DMS 273 treated with DMSO at 0.1 percent for 48 hours (cell line): Measurements from ENCODE around the gene ZNF587.
"Not testable (repeated sequence)": the region's sequence is repeated elsewhere in the genome, so short reads cannot be mapped to it uniquely, and the experiment has no call there.

Experiments used
- DNase-seq: peaks from one replicate; lab custom pipeline; 2025; lab: John Stamatoyannopoulos, UW

ZNF587 gene

DNA sequence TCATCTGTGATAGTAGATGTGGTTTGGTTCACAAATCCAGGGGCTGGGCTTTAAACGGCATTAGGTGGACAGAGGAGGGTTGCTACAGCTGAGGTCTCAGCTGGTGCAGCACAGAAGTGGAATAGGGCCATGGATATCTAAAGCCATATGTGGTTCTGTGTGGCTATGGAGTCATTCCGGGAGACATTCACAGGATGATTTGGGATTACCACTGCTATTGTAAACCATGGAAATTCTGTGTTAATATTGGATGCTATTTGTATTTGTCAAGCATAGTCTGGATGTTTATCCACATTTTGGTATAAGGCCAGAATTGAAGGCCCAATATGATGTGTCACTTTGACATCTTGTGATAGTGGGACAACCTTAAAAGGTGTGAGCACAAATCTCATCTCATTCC, 26.5 kb upstream of the ZNF587 start:
- DNase-seq: not testable (repeated sequence)

DNA sequence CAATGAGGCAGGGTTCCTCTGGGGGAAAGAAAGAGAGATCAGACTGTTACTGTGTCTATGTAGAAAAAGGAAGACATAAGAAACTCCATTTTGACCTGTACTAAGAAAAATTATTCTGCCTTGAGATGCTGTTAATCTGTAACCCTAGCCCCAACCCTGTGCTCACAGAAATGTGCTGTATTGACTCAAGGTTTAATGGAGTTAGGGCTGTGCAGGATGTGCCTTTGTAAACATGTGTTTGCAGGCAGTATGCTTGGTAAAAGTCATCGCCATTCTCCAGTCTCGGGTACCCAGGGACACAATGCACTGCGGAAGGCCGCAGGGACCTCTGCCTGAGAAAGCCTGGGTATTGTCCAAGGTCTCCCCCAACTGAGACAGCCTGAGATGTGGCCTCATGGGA, 26.1 kb upstream of the ZNF587 start:
- not testable (repeated sequence) for DNase-seq

- no peak for DNase-seq
Observed at GRCh38 chr19:57825511-57825910, 24.1 kb upstream of the ZNF587 start.

DNA sequence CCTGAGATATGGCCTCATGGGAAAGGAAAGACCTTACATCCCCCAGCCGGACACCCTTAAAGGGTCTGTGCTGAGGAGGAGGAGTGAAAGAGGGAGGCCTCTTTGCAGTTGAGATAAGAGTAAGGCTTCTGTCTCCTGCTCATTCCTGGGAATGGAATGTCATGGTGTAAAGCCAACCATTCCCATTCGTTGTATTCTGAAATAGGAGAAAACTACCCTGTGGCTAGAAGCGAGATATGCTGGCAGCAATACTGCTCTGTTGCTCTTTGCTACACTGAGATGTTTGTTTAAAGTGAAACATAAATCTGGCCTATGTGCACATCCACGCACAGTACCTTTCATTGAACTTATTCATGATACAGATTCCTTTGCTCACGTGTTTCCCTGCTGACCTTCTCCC, 20.3 kb upstream of the ZNF587 start:
- DNase-seq: no peak

- no peak for DNase-seq
Observed at GRCh38 chr19:57830071-57830602, 19.5 kb upstream of the ZNF587 start, which contains the start of gene ZNF587B. Gene ZNF587B (plus strand): TSS chr19:57830299. CDS start chr19:57830529, 230 bp downstream.

GRCh38 chr19:57836991-57837390, 12.7 kb upstream of the ZNF587 start:
- not testable (repeated sequence) for DNase-seq

- DNase-seq: not testable (repeated sequence)
Observed at GRCh38 chr19:57838622-57839191, 11.0 kb upstream of the ZNF587 start.

GRCh38 chr19:57841122-57841763, 8.4 kb upstream of the ZNF587 start:
- no peak for DNase-seq

GRCh38 chr19:57847164-57847563, 2.5 kb upstream of the ZNF587 start:
- DNase-seq: not testable (repeated sequence)

- DNase-seq: not testable (repeated sequence)
Observed at GRCh38 chr19:57849162-57849665, 445 bp upstream of the ZNF587 start.

DNA sequence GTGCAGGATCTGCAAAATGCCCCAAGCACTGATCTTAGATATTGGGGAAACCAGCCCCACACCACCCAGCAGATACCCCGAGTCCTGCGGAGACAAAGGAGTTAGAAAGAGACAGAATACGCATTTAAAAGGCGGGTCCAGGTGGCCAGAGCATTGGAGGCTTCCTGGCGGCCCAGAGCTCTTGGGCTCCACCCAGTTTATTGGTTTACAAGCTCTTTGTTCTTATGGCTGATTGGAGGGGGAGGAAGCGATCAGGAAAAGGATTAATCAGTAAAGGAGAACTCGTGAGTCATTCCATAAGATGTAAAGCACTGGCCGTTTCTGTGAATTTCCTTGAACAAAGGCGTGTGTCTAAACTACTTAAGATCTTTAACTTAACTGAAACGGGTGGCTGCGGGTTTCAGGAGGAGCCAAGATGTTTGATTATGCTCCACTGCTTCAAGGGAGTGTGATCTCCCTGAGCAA, 926 bp downstream of the ZNF587 start:
- no peak for DNase-seq

GRCh38 chr19:57851812-57852603, 2.3 kb downstream of the ZNF587 start:
- DNase-seq: not testable (repeated sequence)

DNA sequence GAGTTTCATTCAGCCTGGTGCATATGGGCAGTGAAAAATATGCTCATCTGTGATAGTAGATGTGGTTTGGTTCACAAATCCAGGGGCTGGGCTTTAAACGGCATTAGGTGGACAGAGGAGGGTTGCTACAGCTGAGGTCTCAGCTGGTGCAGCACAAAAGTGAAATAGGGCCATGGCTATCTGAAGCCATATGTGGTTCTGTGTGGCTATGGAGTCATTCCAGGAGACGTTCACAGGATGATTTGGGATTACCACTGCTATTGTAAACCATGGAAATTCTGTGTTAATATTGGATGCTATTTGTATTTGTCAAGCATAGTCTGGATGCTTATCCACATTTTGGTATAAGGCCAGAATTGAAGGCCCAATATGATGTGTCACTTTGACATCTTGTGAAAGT, 4.5 kb downstream of the ZNF587 start:
- not testable (repeated sequence) for DNase-seq

DNA sequence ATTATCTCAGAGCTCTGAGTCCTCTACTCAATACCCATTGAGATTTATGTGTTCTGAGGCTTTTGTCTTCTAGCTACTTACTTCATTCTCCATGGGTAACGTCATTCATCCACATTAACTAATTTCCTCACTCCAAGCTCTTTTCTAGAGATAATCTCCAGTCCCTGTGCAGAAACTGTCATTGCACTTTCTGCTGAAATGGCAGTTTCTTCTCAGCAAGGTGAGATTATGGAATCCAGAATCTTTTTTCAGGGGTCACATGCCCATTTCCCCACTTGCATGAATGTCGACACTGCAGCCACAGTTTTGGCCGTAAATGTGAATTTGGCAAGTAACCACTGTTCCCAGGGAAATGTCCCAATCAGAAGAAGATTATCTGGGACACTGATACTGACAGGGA, 12.7 kb downstream of the ZNF587 start:
- DNase-seq: not testable (repeated sequence)

- DNase-seq: no peak
Observed at GRCh38 chr19:57867868-57868492, 18.3 kb downstream of the ZNF587 start.

GRCh38 chr19:57869655-57870054, 20.0 kb downstream of the ZNF587 start:
- DNase-seq: not testable (repeated sequence)

GRCh38 chr19:57870225-57870624, 20.6 kb downstream of the ZNF587 start:
- no peak for DNase-seq

GRCh38 chr19:57872450-57872849, 22.8 kb downstream of the ZNF587 start:
- no peak for DNase-seq

DNA sequence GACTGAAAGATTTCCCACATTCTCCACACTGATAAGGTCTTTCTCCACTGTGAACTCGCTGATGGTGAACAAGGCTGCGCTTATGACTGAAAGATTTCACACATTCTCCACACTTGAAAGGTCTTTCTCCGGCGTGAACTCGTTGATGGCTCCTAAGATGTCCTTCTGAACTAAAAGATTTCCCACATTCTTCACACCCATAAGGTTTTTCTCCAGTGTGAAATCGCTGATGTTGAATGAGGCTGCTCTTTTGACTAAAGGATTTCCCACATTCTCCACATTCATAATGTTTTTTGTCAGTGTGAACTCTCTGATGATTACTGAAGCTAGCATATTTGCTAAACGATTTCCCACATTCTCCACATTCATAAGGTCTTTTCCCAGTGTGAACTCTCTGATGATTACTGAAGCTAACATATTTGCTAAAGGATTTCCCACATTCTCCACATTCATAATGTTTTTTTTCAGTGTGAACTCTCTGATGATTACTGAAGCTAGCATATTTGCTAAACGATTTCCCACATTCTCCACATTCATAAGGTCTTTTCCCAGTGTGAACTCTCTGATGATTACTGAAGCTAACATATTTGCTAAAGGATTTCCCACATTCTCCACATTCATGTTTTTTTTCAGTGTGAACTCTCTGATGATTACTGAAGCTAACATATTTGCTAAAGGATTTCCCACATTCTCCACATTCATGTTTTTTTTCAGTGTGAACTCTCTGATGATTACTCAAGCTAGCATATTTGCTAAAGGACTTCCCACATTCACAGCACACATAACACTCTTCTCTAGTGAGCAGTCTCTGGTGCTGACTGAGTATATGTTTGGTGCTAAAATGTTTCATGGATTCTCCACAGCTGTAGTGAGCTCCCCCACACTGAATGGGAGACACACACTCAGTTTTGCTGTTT, 24.5 kb downstream of the ZNF587 start:
- not testable (repeated sequence) for DNase-seq

- DNase-seq: no peak
Observed at GRCh38 chr19:57886046-57886445, 36.4 kb downstream of the ZNF587 start.
